ENCODE results near the gene SCYGR8.
"Not testable (repeated sequence)": the region's sequence is repeated elsewhere in the genome, so short reads cannot be mapped to it uniquely, and the experiment has no call there.

SCYGR8 gene, protein sequence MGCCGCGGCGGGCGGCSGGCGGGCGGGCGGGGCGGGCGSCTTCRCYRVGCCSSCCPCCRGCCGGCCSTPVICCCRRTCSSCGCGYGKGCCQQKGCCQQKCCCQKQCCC

DNA sequence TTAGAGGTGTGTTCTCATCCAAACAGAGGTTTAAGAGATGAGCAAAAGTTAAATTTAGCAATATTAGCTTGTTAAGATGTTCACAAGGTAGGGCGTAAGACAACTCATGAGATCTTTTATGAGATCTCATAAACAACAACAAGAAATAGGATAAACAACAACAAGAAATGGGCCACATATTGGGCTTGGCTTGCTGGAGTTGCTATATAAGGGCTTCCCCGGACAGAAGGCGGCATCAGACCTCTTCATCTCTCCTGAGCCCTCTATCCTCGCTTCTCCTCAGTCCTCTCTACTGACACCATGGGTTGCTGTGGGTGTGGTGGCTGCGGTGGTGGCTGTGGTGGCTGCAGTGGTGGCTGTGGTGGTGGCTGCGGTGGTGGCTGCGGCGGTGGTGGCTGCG lies at the start of gene SCYGR8:
SCYGR8 (plus strand) TSS at position 301 of the 400 bp plus-strand sequence; CDS start at position 301, 0 bp downstream.
- DNase-seq: no peak

DNA sequence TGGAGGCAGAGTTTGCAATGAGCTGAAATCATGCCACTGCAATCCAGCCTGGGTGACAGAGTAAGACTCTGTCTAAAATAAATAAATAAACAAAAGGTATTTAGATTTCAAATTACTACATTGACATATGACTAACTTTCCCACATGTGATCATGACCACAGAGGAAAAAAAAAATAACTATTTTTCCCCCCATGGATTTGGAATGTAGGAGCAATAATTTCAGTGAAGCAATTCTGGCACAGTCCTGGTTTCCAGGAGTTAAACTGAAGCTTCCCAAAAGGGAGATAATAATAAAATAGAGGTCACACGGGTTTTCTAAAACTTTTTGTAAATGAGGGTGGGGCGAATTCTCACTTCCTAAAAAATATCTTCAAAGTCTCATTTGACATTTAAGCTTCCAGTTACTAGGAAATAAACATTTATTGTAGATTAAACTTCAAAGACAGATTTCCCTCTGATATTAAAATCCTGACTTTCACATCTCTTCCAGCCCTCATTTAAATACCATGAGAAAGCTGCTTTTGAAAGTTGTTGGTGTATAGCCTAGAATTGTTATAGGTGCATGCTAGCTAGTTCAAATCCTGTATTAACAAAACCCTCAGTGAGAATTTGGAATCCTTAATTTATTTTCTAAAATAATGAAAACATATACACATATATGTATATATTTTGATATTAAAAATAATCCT lies 48.6 kb upstream of the SCYGR8 start:
- DNase-seq: no peak

DNA sequence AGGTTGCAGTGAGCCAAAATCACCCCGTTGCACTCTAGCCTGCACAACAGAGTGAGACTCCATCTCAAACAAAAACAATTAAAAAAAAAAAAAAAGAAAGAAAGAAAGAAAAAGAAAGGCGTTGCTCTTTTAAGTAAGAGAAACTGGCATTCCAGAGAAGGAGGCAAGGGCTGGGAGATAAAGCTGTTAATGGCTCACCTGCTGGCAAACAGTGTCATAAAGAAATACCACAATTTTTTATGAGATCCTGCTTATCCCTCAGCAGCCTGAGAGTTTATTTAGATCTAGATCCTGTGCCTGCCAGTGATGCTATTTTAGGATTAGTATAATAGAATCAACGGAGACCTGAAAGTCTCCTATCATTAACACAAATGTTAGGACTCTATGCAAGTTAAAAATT lies 44.1 kb upstream of the SCYGR8 start:
- no peak for DNase-seq

DNA sequence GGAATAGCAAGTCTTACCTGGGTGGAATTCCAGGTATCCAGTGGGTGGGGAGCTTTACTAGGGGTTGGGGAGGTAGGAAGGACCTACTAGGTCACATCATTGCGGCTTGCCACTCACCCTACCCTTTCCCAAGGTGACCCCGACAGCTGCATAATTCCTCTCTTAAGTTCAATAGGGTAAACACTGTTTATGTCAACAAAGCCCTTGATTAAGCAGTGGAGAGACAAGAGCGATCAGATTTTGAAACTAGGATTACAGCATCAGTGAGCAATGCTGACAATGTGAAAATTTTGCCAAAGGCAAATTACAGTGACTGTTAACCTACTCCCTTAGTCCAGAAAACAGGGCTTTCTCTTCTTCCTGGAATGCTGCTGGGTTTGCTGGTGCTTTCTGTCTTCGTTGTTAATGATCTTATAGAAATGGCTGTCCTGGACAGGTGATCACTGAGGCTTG lies 42.4 kb upstream of the SCYGR8 start:
- no peak for DNase-seq

DNA sequence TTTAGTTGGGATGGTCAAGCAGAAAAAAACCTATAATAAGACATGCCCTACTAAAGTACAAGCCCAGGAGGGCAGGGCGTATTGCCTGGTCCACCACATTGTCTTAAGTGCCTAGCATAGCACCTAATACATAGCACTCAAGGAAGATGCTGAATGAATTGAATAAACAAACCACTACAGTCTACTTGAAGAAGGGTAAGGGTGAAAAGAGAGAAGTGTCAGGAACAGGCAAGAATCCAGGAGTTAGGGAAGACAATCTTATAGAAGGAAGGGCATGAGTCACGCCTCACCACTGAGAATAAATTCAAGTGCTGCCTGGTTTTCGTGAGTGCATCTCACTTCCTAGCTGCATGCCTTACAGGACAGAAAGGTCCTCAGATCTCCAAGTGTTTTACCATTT lies 41.7 kb upstream of the SCYGR8 start:
- no peak for DNase-seq

DNA sequence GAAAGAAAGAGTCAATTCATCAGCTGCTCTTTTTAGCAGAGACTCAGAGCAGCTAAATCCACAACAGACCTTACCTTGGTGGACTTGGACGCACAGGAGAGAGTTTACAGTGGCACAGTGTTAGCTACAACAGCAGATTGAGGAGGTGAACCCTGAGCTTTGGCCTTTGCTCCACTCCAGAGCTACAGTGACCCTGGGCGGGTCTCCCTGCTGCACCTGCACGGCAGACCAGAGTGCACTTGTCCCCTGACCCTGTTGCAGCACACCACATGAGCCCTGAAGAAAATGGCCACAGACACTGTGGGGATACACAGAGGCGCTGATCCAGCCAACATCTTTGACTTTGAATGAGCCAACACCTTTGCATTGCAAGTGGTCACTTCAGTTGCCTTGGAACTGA lies 38.8 kb upstream of the SCYGR8 start:
- no peak for DNase-seq

DNA sequence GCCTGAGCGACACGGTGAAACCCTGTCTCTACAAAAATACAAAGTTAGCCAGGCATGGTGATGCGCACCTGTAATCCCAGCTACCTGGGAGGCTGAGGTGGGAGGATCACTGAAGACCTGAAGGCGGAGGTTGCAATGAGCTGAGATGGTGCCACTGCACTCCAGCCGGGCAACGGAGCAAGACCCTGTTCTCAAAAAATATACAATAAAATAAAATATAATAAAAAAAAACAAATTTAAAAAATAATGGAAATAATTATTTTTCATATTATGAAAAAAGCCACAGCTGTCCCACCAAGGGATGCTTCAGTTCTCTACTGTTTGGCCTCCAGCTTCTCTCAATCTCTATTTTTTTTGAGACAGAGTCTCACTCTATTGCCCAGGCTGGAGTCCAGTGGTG lies 38.3 kb upstream of the SCYGR8 start:
- no peak for DNase-seq

DNA sequence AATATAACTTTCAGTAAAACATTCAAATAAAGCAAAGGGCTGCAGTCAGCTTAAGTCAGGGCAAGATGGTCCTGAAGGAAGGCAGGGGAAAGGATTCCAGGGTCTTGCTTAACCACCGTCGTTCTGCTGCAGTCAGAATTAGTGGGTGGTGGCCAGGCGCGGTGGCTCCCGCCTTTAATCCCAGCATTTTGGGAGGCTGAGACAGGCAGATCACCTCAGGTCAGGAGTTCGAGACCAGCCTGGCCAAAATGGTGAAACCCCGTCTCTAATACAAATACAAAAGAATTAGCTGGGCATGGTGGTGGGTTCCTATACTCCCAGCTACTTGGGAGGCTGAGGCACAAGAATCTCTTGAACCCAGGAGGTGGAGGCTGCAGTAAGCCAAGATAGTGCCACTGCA lies 34.7 kb upstream of the SCYGR8 start:
- no peak for DNase-seq

DNA sequence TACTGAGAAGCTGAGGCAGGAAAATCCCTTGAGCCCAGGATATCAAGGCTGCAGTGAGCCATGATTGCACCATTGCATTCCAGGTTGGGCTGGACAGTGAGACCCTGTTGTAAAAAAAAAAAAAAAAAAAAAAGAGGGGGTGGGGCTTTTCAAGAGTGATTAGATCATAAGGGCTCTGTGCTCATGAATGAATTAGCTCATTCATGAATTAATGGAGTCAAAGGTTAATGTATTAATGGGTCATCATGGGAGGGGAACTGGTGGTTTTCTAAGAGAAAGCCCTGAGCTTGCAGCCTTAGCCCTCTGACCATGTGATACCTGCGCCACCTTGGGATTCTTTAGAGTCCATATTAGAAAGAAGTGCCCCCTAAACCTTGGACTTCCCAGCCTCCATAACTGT lies 32.4 kb upstream of the SCYGR8 start:
- DNase-seq: no peak

DNA sequence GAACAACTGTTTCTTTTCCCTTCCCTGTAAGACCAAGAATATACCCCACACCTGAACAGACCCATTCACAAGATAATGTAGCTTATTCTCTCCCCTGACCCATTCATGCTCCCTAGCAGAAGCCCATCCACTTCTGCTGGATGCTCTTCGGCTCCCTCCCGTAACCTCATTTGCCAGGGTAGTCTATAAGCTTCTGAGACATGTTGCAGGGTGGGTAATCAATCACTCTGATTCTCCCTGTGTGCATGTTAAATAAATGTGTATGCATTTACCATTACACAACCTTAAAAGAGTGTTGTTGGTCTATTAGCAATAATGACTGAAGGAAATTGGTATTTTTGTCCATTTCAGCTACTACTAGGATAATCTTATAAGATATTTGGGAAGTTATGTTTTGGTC lies 29.2 kb upstream of the SCYGR8 start:
- DNase-seq: no peak

DNA sequence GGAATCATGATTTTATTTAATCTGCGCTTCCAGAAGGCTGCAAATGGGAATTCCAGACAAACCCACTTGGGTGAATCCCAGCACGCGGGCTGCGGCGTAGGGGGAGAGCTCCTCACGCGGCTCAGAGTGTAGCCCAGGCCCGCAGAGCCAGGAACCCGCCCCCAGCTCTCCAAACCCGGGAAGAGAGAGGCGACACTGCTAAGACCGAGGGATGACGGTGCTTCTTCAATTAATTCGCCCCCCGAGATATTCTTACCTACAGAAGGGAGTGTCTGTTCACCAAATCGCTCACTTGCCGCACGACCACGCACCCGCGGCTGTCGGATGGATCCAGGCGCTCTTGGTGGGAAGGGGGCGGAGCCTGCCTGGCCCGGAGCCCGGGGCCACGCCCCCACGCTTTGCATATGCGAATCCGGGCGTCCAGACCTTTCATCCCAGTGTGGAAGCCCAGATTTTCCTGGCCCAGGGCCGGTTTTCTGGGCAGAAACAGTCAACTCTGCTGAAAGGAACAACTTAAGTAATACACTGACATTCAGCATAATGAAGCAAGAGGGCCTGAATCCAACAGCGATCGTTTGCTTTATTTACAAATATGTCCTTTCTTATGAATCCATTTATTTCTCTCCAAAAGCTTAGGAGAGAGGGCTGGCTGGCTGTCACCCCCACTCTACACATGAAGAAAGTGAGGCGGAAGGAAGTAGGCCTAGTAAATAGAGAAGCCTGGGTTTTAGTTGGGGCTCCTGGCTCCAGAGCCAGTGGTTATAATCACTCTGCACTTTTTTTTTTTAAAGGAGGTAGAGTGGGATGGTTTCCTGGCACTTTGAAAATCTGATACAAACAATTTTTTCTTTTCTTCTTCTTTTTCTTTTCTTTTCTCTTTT lies 27.8 kb upstream of the SCYGR8 start, which contains the start of gene SLC19A3:
SLC19A3 (minus strand) TSS at position 342 of the 881 bp plus-strand sequence. CDS start 15,710 bp downstream, outside the sequence.
- peak; percentile 91 for DNase-seq

DNA sequence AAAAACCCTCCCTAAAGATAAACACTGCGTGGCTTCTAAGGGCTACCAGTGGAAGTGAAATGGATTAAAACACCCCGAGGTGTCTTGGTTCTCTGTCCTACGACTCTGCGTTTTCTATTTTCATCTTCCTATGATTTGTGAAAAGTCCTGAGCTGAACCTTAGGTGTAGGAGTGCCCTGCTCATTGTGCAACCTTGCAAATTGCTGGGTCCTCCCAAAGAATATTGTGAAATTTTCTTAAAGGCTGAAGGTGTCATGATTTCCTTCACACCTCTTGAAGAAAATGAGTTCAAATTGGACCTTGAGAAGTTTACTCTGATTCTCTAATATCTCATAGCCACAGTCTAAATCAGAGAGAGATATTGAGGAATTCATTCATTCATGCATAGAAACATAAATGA lies 26.1 kb upstream of the SCYGR8 start:
- no peak for DNase-seq

DNA sequence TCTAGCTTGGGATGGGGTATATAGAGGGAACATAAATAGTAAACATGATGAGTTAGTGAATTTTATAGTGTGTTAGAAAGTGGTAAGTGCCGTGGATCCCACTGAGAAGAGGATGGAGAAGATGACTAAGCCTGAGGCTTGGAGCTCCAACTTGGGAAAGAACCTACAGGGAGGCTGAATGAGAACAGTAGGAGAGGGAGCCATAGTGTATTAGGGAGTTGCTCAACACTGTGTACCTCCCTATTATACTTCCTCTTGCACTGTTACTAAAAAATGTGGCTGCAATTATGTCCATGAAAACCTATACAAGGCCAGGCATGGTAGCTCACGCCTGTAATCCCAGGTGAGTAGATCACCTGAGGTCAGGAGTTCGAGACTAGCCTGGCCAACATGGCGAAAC lies 25.0 kb upstream of the SCYGR8 start:
- DNase-seq: no peak

DNA sequence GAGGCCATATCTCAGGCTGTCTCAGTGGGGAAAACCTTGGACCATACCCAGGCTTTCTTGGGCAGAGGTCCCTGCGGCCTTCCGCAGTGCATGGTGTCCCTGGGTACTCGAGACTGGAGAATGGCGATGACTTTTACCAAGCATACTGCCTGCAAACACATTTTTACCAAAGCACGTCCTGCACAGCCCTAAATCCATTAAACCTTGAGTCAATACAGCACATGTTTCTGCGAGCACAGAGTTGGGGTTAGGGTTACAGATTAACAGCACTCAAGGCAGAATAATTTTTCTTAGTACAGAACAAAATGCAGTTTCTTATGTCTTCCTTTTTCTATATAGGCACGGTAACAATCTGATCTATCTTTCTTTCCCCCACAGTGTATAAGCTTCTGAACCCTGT lies 22.9 kb upstream of the SCYGR8 start:
- not testable (repeated sequence) for DNase-seq

DNA sequence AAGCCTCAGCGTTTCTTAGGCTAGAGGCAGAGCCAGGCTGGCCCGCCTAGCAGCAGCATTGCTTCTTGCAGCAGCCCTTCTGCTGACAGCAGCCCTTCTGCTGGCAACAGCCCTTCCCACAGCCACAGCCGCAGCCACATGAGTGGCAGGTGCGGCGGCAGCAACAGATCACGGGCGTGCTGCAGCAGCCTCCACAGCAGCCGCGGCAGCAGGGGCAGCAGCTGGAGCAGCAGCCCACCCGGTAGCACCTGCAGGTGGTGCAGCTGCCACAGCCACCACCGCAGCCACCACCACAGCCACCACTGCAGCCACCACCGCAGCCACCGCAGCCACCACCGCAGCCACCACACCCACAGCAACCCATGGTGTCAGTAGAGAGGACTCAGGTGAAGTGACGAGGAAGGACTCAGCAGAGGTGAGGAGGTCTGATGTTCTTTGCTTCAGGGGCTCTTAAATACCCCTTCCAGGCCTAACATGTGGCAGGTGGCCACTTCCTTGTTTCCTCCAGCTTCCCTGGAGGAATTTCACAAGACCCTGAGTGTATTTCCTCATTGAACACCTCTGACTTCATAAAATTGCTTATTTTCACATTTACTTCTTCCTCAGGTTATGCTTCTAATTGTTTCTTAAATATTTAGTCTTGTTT lies 21.2 kb upstream of the SCYGR8 start, which contains the start of gene SCYGR6:
SCYGR6 (minus strand) TSS at position 364 of the 646 bp plus-strand sequence; CDS start at position 364, 0 bp downstream.
- no peak for DNase-seq

DNA sequence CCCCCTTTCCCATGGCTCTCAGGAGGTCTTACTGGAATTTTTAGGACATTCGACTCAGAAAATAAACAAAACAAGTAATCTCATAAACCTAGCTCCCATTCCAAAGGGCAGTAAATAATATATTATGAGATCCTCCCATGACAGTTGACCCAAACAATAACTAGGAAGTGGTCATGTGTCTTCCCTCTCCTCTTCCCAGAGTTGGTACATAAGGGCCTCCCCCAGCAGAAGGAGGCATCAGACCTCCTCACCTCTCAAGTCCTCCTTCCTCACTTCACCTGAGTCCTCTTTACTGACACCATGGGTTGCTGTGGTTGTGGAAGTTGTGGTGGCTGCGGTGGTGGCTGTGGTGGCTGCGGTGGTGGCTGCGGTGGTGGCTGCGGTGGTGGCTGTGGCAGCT lies 17.7 kb upstream of the SCYGR8 start, which contains the start of gene SCYGR7:
SCYGR7 (plus strand) TSS at position 301 of the 400 bp plus-strand sequence; CDS start at position 301, 0 bp downstream.
- no peak for DNase-seq

DNA sequence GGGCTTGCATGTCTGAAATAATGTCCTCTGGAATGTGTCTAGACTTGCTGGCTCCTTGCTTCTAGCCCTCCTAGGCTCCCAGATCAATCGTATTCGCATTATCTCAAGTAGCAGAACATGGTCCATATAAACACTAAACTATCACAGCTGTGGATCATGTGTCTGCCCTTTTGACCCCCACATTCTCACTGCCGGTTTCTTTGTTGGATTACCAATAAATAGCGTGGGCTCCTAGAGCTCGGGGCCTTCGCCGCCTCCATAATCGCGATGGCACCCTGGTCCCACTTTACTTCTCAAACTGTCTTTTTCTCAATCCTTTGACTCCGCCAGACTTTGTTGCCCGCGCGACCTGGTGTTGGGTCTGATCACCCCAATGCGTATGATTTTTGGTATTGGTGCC lies 6.3 kb upstream of the SCYGR8 start:
- DNase-seq: no peak

DNA sequence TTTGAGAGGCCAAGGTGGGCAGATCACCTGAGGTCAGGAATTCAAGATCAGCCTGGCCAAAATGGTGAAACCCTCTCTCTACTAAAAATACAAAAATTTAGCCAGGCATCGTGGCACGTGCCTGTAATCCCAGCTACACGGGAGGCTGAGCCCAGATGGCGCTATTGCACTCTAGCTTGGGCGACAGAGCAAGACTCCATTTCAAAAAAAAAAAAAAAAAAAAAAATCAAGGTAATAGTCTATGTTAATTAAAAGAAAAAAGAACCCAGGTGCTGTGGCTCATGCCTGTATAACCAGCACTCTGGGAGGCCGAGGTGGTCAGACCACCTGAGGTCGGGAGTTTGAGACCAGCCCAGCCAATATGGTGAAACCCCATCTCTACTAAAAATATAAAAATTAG lies 5.0 kb upstream of the SCYGR8 start:
- DNase-seq: not testable (repeated sequence)

DNA sequence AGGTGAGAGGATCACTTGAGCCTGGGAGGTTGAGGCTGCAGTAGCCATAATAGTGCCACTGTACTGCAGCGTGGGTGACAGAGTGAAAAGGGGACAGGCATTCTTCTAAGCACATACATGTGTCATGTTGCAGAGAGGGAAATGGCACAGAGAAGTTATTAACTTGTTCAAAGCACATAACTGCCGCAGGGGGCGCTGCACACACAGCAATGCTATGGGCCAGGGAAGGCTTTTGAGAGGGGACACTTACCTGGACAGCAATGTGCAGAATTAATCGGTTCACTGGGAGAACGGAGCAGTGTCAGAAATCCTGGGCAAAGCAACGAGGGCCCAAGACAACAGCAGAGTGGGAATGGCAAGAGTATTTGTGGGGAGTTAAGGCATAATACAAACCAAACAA lies 2.4 kb downstream of the SCYGR8 start:
- DNase-seq: no peak

DNA sequence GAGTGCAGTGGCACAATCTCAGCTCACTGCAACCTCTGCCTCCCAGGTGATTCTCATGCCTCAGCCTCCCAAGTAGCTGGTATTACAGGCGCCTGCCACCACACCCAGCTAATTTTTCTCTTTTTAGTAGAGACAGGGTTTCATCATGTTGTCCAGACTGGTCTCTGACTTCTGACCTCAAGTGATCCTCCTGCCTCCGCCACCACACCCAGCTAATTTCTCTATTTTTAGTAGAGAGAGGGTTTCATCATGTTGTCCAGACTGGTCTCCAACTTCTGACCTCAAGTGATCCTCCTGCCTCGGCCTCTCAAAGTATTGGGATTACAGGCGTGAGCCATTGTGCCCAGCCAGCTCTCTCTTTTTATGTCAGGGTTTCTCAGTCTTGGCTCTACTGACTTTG lies 10.6 kb downstream of the SCYGR8 start:
- DNase-seq: not testable (repeated sequence)

DNA sequence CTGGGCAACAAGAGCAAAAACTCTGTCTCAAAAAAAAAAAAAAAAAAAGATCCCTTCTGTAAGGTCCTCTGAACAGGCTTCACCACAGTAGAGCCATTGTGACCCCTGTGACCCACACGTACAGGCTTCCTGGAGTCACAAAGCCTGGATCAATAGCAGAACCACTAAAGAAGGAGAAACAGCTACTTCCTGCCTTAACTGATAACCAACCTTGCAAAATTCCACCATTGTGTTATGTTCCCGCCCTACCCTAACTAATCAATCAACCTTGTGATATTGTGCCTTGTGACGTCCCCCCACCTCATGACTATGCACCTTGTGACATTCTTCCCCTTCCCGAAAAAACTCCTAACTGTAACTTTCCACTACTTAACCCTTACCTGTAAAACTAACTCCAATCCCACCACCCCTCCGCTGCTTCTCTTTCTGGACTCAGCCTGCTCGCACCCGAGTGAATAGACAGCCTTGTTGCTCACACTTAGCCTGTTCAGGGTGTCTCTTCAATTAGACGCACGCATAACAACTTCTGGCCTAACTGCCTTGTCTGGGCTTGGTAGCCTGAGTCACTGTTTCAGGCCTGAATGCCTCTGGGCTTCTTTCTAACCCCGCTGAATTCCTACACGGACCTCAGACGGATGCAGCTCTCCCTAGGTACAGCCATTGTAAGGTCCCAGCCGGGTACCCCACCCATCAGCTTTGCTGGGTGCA lies 13.9 kb downstream of the SCYGR8 start:
- DNase-seq: peak; percentile 29

DNA sequence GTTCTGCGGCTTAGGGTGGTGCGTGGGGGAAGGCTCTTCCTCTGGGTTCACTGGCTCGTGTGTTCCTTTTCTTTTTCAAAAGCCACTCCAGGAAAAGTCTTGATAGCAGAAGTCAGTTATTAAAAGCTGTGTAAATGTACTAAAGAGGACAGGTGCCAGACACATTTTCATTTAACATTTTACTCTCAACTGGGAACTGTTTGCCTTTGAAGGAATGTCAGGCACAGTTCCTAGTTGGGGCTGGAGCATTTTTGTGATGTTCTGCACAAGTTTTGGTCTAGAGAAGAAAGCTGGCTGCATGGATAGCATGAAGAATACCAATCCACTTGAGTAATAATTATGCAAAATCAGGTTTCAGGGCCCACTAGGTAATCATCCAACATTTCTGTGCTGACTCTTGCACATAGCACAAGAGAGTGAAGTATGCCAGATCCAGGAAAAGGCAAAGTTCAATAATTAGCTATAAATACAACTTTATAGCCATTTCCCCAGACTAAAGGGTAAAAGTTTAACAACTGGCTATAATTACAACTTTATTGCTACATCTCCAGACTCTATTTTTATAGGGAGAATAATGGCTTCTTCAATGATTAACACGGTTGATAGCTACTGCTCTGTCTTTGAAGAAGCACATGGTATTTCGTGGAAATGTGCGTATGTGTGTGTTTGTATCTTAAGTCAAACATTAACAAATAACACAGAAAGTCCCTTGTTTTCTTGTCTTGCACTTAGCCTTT lies 16.2 kb downstream of the SCYGR8 start:
- no peak for DNase-seq

Measured in retina (tissue), 1 donor.